Thymus (tissue), 11 donors: Measurements from ENCODE around the gene LYRM1. TPM values are rescaled to one million over a fixed set of nuclear protein-coding genes. Genes with fewer than 3 reads are reported as not detected.
"Not testable (repeated sequence)": the region's sequence is repeated elsewhere in the genome, so short reads cannot be mapped to it uniquely, and the experiment has no call there.

Source experiments
- DNase-seq, 9 donors: peaks; one replicate each; pipeline ENCODE4 v3.0.0-alpha.2; 2013; ENCODE audit warnings: low spot score in 9 of 9, low read depth in 6 of 9, missing footprints in 1 of 9
- H3K27ac ChIP-seq, 2 donors: one replicate each; pipeline ENCODE4 v1.5.1; 2013; ENCODE audit warnings: control low read depth in 1 of 2, low read depth in 1 of 2, low read length in 1 of 2, mild to moderate bottlenecking in 1 of 2, moderate library complexity in 1 of 2
- H3K27me3 ChIP-seq, 2 donors: one replicate each; pipeline ENCODE4 v1.5.1; 2013; ENCODE audit warnings: low read length in 1 of 2; ENCODE audit not compliant: control insufficient read depth in 2 of 2, insufficient read depth in 1 of 2
- H3K36me3 ChIP-seq, 2 donors: one replicate each; pipeline ENCODE4 v1.5.1; 2013; ENCODE audit warnings: low read length in 1 of 2, mild to moderate bottlenecking in 1 of 2, moderate library complexity in 1 of 2; ENCODE audit not compliant: control insufficient read depth in 2 of 2, insufficient read depth in 2 of 2
- H3K4me1 ChIP-seq, 2 donors: one replicate each; pipeline ENCODE4 v1.5.1; 2013; ENCODE audit warnings: low read length in 2 of 2; ENCODE audit not compliant: control insufficient read depth in 2 of 2, insufficient read depth in 2 of 2
- H3K4me3 ChIP-seq, 2 donors: one replicate each; pipeline ENCODE4 v1.5.1; 2013; ENCODE audit warnings: low read length in 2 of 2, control low read depth in 1 of 2, mild to moderate bottlenecking in 1 of 2
- H3K9me3 ChIP-seq, 2 donors: one replicate each; pipeline ENCODE4 v1.5.1; 2013; ENCODE audit warnings: low read length in 1 of 2, mild to moderate bottlenecking in 1 of 2; ENCODE audit not compliant: control insufficient read depth in 2 of 2, insufficient read depth in 1 of 2
- WGBS: extraction: QIAGEN DNeasy Blood & Tissue Kit; methylation state at CpG from one replicate; pipeline ENCODE4 v1.1.7; 2013; 5-methylcytosine and 5-hydroxymethylcytosine counted together
- polyA plus RNA-seq: library from polyadenylated mRNA; stranded (reverse); fragments of 200-250 nt; gene quantifications from one replicate; pipeline ENCODE4 v1.2.3, GENCODE V29; 2013
- total RNA-seq: library from RNA; stranded (reverse); fragments of 120-200 nt; gene quantifications from one replicate; pipeline ENCODE4 v1.2.4, GENCODE V29; 2013
- donor health status: healthy.

Gene LYRM1
- total and polyA plus RNA-seq, 2 donors: 32.3 to 53.3 TPM

DNA sequence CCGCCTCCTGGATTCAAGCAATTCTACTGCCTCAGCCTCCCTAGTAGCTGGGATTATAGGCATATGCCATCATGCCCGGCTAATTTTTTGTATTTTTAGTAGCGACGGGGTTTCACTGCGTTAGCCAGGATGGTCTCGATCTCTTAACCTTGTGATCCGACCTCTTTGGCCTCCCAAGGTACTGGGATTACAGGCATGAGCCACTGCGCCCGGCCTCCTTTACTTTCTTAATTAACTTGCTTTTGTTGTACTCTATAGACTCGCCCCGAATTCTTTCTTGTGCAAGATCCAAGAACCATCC, 45.0 kb downstream of the LYRM1 start:
- H3K27me3 ChIP-seq, H3K27ac ChIP-seq, H3K4me3 ChIP-seq, H3K36me3 ChIP-seq, DNase-seq, H3K9me3 ChIP-seq, H3K4me1 ChIP-seq: not testable (repeated sequence)
- WGBS: 98% methylated on average over 11 of the region's 11 CpGs

DNA sequence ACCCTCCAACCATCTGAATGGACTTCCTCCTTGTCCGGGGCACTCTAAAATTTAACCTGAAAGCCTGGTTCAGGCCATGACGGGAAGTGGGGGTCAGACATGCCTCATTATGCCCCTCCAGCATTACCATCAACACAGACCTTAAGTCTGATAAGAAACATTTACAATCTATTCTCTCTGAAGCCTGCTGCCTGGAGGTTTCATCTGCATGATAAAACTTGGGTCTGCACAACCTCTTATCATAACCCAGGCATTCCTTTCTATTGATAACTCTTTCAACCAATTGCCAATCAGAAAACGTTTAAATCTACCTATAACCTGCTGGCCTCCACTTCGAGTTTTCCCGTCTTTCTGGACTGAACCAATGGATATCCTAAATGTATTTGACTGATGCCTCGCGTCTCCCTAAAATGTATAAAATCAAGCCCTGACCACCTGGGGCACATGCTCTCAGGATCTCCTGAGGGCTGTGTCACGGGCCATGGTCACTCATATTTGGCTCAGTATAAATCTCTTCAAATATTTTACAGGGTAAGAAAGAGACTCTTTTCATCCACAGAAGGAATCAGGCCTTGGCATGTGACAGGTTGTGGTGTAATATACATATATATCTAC, 45.6 kb downstream of the LYRM1 start:
- H3K4me1 ChIP-seq: peaks cover 0 to 2% of the 10 kb centered on the region in 2 donors
- H3K27ac ChIP-seq: no peak overlapping the region
- 96% methylated on average over 8 of the region's 8 CpGs for WGBS
- no peak overlapping the region for H3K4me3 ChIP-seq
- no peaks in the 10 kb centered on the region for H3K27me3 ChIP-seq
- no peaks in the 10 kb centered on the region for H3K9me3 ChIP-seq
- no peaks in the 10 kb centered on the region for H3K36me3 ChIP-seq
- DNase-seq: no peak

- Histone ChIP-seq H3K4me1 (peaks cover 0 to 2% of the 10 kb centered on the region in 2 donors), H3K9me3 (no peaks in the 10 kb centered on the region), H3K4me3 (no peak overlapping the region), H3K27ac (no peak overlapping the region), H3K27me3 (no peaks in the 10 kb centered on the region), H3K36me3 (no peaks in the 10 kb centered on the region)
- DNase-seq: no peak
- WGBS: 97% methylated on average over 9 of the region's 9 CpGs
Measured at GRCh38 chr16:20948444-20948843, 47.9 kb downstream of the LYRM1 start.

DNA sequence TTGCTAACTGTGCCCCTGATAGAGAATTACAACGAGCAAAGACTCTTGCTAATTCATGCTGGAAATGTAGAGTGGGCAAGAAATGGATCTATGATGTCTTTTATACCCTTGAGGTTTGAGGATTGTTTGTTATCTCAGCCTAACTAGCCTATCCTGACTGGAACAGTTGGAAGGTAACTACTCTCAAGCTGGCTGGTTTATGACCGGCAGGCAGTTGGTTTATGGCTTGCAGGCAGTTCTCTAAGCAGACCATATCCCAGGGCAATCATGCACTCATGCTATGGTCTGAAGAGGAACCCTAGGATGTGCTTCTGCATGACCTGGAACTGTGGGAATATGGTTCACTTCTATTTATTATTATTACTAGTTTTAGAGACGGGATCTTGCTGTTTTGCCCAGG, 49.1 kb downstream of the LYRM1 start:
- H3K27ac ChIP-seq: no peak overlapping the region
- no peaks in the 10 kb centered on the region for H3K36me3 ChIP-seq
- no peak for DNase-seq
- H3K9me3 ChIP-seq: no peaks in the 10 kb centered on the region
- H3K27me3 ChIP-seq: peaks cover 0 to 2% of the 10 kb centered on the region in 2 donors
- H3K4me3 ChIP-seq: no peak overlapping the region
- 93% methylated on average over 3 of the region's 3 CpGs for WGBS
- no peaks in the 10 kb centered on the region for H3K4me1 ChIP-seq

DNA sequence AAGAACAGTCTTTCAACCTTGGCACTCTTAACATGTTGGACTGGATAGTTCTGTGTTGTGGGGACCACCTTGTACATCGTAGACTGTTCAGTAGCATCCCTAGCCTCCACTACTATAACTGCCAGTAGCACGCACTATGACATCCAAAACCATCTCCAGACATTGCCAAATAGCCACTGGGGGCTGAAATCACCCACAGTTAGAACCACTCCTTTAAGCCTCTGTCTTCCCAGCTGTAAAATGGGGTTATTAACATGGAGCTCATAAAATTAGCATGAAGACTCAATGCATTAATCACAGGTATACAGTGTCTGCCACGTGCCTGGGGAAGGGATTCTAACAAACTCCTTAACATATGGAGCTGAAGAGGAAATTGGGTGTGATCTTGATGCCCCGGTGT, 49.7 kb downstream of the LYRM1 start:
- no peak for DNase-seq
- Histone ChIP-seq H3K9me3 (no peaks in the 10 kb centered on the region), H3K27ac (no peak overlapping the region), H3K4me3 (no peak overlapping the region), H3K27me3 (peaks cover 0 to 2% of the 10 kb centered on the region in 2 donors), H3K4me1 (no peaks in the 10 kb centered on the region), H3K36me3 (no peaks in the 10 kb centered on the region)
- whole genome bisulfite sequencing: 93% methylated on average over 4 of the region's 4 CpGs

DNA sequence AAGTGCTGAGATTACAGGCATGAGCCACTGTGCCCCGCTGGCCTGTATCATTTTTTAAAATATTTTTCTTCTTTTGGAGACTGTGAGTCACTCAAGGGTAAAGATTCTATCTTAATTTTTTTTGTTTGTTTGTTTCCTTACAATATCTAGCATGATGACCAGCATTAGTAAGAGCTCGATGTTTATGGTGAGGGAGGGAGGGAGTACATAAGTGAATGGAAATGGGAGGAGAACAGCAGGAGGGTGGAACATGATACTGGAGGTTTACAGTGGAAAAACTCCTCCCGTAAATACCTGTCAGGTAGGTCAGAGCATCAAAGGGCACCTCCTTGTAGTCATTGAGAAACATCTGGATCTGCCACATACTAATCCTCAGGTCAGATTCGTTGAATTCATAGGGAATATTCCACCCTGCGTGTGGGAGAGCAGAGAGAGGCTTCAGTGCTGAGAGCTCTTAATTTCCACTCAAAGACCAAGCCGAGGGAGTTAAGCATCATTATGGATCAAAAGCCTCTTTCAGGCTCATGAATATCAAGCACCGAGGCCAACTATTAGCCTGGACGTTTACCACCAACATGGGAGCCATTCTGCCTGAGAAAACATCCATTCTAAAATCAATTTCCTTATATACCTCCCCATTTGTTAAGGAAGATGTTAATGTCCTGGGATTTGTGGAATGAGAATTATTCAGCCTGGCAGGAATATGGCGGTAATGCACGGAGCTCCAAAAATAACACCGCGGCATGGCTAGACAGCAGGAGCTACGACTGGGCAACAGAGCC, 51.8 kb downstream of the LYRM1 start:
- no peak for DNase-seq
- Histone ChIP-seq H3K27ac (no peak overlapping the region), H3K27me3 (peaks cover 0 to 2% of the 10 kb centered on the region in 2 donors), H3K4me3 (no peak overlapping the region), H3K36me3 (no peaks in the 10 kb centered on the region), H3K4me1 (no peaks in the 10 kb centered on the region), H3K9me3 (no peaks in the 10 kb centered on the region)
- 94% methylated on average over 13 of the region's 13 CpGs for WGBS

DNA sequence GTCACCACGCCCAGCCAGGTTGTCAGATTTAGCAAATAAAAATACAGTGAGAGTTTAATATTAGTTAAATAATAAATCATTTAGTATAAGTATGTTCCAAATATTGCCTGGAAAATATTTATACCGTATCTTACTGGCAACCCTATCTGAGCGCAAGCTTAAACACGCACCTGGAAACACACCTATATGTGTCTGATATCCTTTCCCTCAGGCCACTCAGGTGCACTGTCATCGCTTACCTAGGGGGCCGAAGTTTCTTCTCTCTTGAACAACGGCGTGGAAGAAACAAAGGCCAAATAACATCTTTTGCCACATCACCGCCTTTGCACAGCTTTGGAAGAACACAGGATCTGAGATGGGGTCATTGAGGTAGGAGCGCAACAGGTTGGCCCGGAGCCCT, 54.0 kb downstream of the LYRM1 start:
- 97% methylated on average over 11 of the region's 11 CpGs for WGBS
- H3K9me3 ChIP-seq: no peaks in the 10 kb centered on the region

DNA sequence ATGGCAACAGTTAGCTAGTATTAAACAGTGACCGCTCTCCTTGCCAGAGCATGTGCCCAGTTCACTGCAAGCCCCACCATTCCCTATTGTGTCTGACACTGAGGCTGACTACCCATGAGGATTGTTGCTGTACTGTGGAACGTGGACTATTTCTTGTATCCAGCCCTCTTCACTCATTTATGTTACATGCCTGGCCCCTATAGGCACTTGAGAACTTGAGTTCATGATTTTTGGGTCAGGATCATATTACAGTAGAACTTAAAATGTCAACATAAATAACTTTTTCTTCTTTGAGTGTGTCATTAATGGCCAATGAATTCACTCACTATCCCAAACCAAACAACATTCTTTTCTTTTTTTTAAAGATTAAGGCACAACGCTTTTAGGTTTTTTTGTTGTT, 55.7 kb downstream of the LYRM1 start:
- no peak overlapping the region for H3K4me3 ChIP-seq
- H3K9me3 ChIP-seq: no peaks in the 10 kb centered on the region
- H3K4me1 ChIP-seq: no peaks in the 10 kb centered on the region
- no peaks in the 10 kb centered on the region for H3K36me3 ChIP-seq
- WGBS: 83% methylated on average over 3 of the region's 3 CpGs
- peaks cover 0 to 2% of the 10 kb centered on the region in 2 donors for H3K27me3 ChIP-seq
- DNase-seq: no peak
- no peak overlapping the region for H3K27ac ChIP-seq

More for the DNA sequence above, 54.0 kb downstream of the LYRM1 start:
- H3K36me3 ChIP-seq: no peaks in the 10 kb centered on the region
- peaks cover 0 to 2% of the 10 kb centered on the region in 2 donors for H3K27me3 ChIP-seq
- H3K4me3 ChIP-seq: no peak overlapping the region
- H3K4me1 ChIP-seq: no peaks in the 10 kb centered on the region
- H3K27ac ChIP-seq: no peak overlapping the region
- no peak for DNase-seq

DNA sequence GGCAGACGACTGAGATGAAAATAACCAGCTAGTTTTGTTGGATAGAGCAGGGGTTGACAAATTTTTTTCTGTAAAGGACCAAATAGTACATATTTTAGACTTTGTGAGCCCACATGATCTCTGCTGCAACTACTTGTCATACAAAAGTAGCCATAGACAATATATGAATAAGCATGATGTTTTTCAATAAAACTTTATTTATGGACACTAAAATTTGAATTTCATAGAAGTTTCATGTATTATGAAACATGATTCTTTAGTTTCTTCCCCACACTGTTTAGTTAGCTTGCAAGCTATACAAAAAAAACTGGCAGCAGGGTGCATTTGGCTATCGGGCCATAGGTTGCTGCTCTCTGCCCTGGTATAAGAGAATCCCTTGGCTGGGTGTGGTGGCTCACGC, 56.6 kb downstream of the LYRM1 start:
- DNase-seq: no peak
- Histone ChIP-seq H3K9me3 (no peaks in the 10 kb centered on the region), H3K4me3 (no peak overlapping the region), H3K27me3 (peaks cover 0 to 2% of the 10 kb centered on the region in 2 donors), H3K27ac (no peak overlapping the region), H3K36me3 (no peaks in the 10 kb centered on the region), H3K4me1 (no peaks in the 10 kb centered on the region)
- WGBS: 95% methylated on average over 3 of the region's 3 CpGs
